HUES64 (cell line): Measurements from ENCODE around the gene BRSK2.

Experiments
- H3K27ac ChIP-seq: 2 replicates; pipeline ENCODE4 v1.7.0; 2013; ENCODE audit warnings: low read depth, low read length, inconsistent platforms
- H3K27me3 ChIP-seq: 2 replicates; pipeline ENCODE4 v1.6.1; 2013; ENCODE audit warnings: mild to moderate bottlenecking, low read length; ENCODE audit not compliant: insufficient read depth
- H3K36me3 ChIP-seq: 2 replicates; pipeline ENCODE4 v1.6.1; 2013; ENCODE audit warnings: mild to moderate bottlenecking, low read length; ENCODE audit not compliant: insufficient read depth
- H3K4me1 ChIP-seq: 2 replicates; pipeline ENCODE4 v1.6.1; 2013; ENCODE audit warnings: mild to moderate bottlenecking, low read length, moderate library complexity; ENCODE audit not compliant: insufficient read depth
- H3K4me3 ChIP-seq: 2 replicates; pipeline ENCODE4 v1.5.1; 2013; ENCODE audit warnings: mild to moderate bottlenecking, low read length, moderate library complexity
- H3K9ac ChIP-seq: 2 replicates; pipeline ENCODE4 v1.6.1; 2013; ENCODE audit warnings: mild to moderate bottlenecking, low read depth, low read length
- H3K9me3 ChIP-seq: 2 replicates; pipeline ENCODE4 v1.6.1; 2013; ENCODE audit warnings: low read depth, low read length; ENCODE audit not compliant: insufficient read depth
- WGBS: fragments of 150-250, 120-280 bp; methylation state at CpG from one replicate; pipeline ENCODE4 v1.1.7; 2013; ENCODE audit warnings: missing lambda C conversion rate; 5-methylcytosine and 5-hydroxymethylcytosine counted together

Gene BRSK2

GRCh38 chr11:1476940-1477736 is 87.4 kb downstream of the BRSK2 start:
- no peaks in the 10 kb centered on the region for H3K4me1 ChIP-seq
- 90% methylated on average over 20 of the region's 20 CpGs for WGBS
- H3K27me3 ChIP-seq = no peaks in the 10 kb centered on the region
- no peak overlapping the region for H3K4me3 ChIP-seq
- no peak overlapping the region for H3K9ac ChIP-seq
- no peaks in the 10 kb centered on the region for H3K9me3 ChIP-seq
- no peak overlapping the region for H3K27ac ChIP-seq
- H3K36me3 ChIP-seq = peaks cover 9% of the 10 kb centered on the region

- Histone ChIP-seq H3K9me3 (no peaks in the 10 kb centered on the region), H3K27ac (no peak overlapping the region), H3K27me3 (no peaks in the 10 kb centered on the region), H3K36me3 (peaks cover 9% of the 10 kb centered on the region), H3K4me3 (no peak overlapping the region), H3K4me1 (no peaks in the 10 kb centered on the region), H3K9ac (no peak overlapping the region)
- 96% methylated on average over 13 of the region's 13 CpGs for WGBS
Observed at GRCh38 chr11:1478011-1478410, 88.3 kb downstream of the BRSK2 start.

- no peak overlapping the region for H3K9ac ChIP-seq
- no peak overlapping the region for H3K27ac ChIP-seq
- WGBS = 80% methylated on average over 9 of the region's 9 CpGs
- no peaks in the 10 kb centered on the region for H3K4me1 ChIP-seq
- no peak overlapping the region for H3K4me3 ChIP-seq
- no peaks in the 10 kb centered on the region for H3K9me3 ChIP-seq
- H3K27me3 ChIP-seq = no peaks in the 10 kb centered on the region
- peaks cover 9% of the 10 kb centered on the region for H3K36me3 ChIP-seq
Observed at GRCh38 chr11:1478544-1478943, 88.8 kb downstream of the BRSK2 start.

- H3K27ac ChIP-seq = no peak overlapping the region
- no peaks in the 10 kb centered on the region for H3K9me3 ChIP-seq
- H3K27me3 ChIP-seq = no peaks in the 10 kb centered on the region
- no peaks in the 10 kb centered on the region for H3K4me1 ChIP-seq
- H3K4me3 ChIP-seq = no peak overlapping the region
- no peak overlapping the region for H3K9ac ChIP-seq
- WGBS = 96% methylated on average over 9 of the region's 9 CpGs
- peaks cover 9% of the 10 kb centered on the region for H3K36me3 ChIP-seq
Observed at GRCh38 chr11:1479006-1479677, 89.4 kb downstream of the BRSK2 start.

GRCh38 chr11:1479678-1480118 is 90.0 kb downstream of the BRSK2 start:
- H3K9me3 ChIP-seq = no peaks in the 10 kb centered on the region
- H3K9ac ChIP-seq = no peak overlapping the region
- 92% methylated on average over 12 of the region's 12 CpGs for WGBS
- H3K27me3 ChIP-seq = no peaks in the 10 kb centered on the region
- peaks cover 9% of the 10 kb centered on the region for H3K36me3 ChIP-seq
- H3K27ac ChIP-seq = no peak overlapping the region
- H3K4me1 ChIP-seq = no peaks in the 10 kb centered on the region
- H3K4me3 ChIP-seq = no peak overlapping the region

GRCh38 chr11:1480191-1480554 is 90.4 kb downstream of the BRSK2 start:
- H3K4me1 ChIP-seq = no peaks in the 10 kb centered on the region
- H3K9ac ChIP-seq = no peak overlapping the region
- no peaks in the 10 kb centered on the region for H3K9me3 ChIP-seq
- H3K27me3 ChIP-seq = no peaks in the 10 kb centered on the region
- no peak overlapping the region for H3K27ac ChIP-seq
- no peak overlapping the region for H3K4me3 ChIP-seq
- WGBS = 87% methylated on average over 13 of the region's 13 CpGs
- peaks cover 9% of the 10 kb centered on the region for H3K36me3 ChIP-seq

- no peak overlapping the region for H3K4me3 ChIP-seq
- H3K9me3 ChIP-seq = no peaks in the 10 kb centered on the region
- 0 out of 2 replicates have a peak overlapping the region, but pooled peaks have one; percentile 18 for H3K27ac ChIP-seq
- H3K4me1 ChIP-seq = no peaks in the 10 kb centered on the region
- H3K9ac ChIP-seq = no peak overlapping the region
- peaks cover 7% of the 10 kb centered on the region for H3K36me3 ChIP-seq
- WGBS = 94% methylated on average over 36 of the region's 36 CpGs
- no peaks in the 10 kb centered on the region for H3K27me3 ChIP-seq
Observed at GRCh38 chr11:1480555-1481482, 91.1 kb downstream of the BRSK2 start.

- Histone ChIP-seq H3K9ac (no peak overlapping the region), H3K9me3 (no peaks in the 10 kb centered on the region), H3K27ac (0 out of 2 replicates have a peak overlapping the region, but pooled peaks have one; percentile 18), H3K27me3 (no peaks in the 10 kb centered on the region), H3K4me3 (no peak overlapping the region), H3K4me1 (no peaks in the 10 kb centered on the region), H3K36me3 (peaks cover 7% of the 10 kb centered on the region)
- 91% methylated on average over 2 of the region's 2 CpGs for WGBS
Observed at GRCh38 chr11:1481483-1481825, 91.7 kb downstream of the BRSK2 start.

GRCh38 chr11:1481861-1482441 is 92.2 kb downstream of the BRSK2 start:
- Histone ChIP-seq H3K36me3 (peaks cover 7% of the 10 kb centered on the region), H3K9ac (no peak overlapping the region)
- WGBS = 94% methylated on average over 16 of the region's 16 CpGs

GRCh38 chr11:1482581-1483444 is 93.1 kb downstream of the BRSK2 start:
- Histone ChIP-seq H3K9ac (no peak overlapping the region), H3K27me3 (no peaks in the 10 kb centered on the region), H3K9me3 (no peaks in the 10 kb centered on the region), H3K4me3 (no peak overlapping the region), H3K36me3 (peaks cover 7% of the 10 kb centered on the region), H3K4me1 (no peaks in the 10 kb centered on the region), H3K27ac (no peak overlapping the region)
- WGBS = 93% methylated on average over 32 of the region's 32 CpGs

More at GRCh38 chr11:1481861-1482441, 92.2 kb downstream of the BRSK2 start:
- Histone ChIP-seq H3K4me3 (no peak overlapping the region), H3K27me3 (no peaks in the 10 kb centered on the region), H3K4me1 (no peaks in the 10 kb centered on the region), H3K27ac (no peak overlapping the region), H3K9me3 (no peaks in the 10 kb centered on the region)
